ENCODE measurements around the gene XXYLT1.

XXYLT1 gene

GRCh38 chr3:195083659-195084058 is 187.3 kb downstream of the XXYLT1 start:
- no peak for DNase-seq (ENCODE audit: low read depth in 2 of 2, low spot score in 1 of 2)

- no peak for DNase-seq (ENCODE audit: low read depth in 2 of 2, low spot score in 1 of 2)
These were observed 188.1 kb downstream of the XXYLT1 start for GRCh38 chr3:195082811-195083210.

- DNase-seq (ENCODE audit: low read depth in 2 of 2, low spot score in 1 of 2): no peak
These were observed 189.6 kb downstream of the XXYLT1 start for GRCh38 chr3:195081242-195081963.

- no peak for DNase-seq (ENCODE audit: low read depth in 2 of 2, low spot score in 1 of 2)
These were observed 190.3 kb downstream of the XXYLT1 start for GRCh38 chr3:195080571-195081151.

- no peak for DNase-seq (ENCODE audit: low read depth in 2 of 2, low spot score in 1 of 2)
These were observed 190.8 kb downstream of the XXYLT1 start for GRCh38 chr3:195080125-195080524.

DNA sequence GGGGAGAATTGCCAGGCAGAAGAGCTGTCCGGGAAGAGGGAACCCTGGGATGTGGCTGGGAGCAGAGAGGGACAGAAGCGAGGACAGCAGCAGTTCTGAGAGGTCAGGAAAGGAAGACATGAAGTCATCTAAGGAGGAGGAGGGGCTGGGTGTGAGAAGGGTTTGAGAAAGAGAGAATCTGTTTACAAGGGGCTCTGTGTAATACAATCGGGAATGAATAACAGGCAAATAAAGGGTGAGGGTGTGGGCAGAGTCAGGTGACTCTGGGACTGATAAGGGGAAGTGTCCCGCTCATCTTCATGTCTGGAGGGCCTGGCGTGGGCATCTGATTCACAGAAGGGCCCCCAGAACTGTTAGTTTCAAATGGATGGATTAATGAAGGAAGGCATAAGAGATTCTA is 191.3 kb downstream of the XXYLT1 start:
- DNase-seq (ENCODE audit: low read depth in 2 of 2, low spot score in 1 of 2): no peak

DNA sequence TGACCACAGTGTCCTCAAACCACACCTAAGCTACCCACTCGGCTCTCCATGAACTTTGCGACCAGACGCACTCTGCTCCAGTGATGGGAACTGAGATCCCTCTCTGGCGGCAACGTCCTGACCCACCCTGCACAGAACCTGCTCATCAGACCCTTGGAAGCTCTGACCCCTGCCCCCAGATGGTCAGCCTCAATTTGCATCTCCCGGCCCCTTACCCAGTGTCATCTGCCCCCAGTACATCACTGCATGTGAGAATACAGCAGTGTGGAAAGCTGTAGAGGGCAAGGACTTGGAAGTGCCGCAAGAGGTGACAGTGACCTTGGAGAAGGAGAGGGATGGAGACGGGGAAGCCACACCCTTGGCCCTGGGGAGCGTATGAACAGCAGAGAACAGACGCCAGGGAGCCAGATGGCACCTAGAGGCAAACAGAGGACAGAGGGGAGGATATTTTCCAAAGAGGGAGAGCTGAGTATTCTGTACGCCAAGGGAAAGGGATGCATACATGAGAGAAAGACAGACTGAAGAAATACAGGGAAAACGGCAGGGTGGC is 192.0 kb downstream of the XXYLT1 start:
- DNase-seq (ENCODE audit: low read depth in 2 of 2, low spot score in 1 of 2): no peak

- DNase-seq (ENCODE audit: low read depth in 2 of 2, low spot score in 1 of 2): no peak
These were observed 193.1 kb downstream of the XXYLT1 start for GRCh38 chr3:195077611-195078540.

GRCh38 chr3:195076981-195077610 is 193.9 kb downstream of the XXYLT1 start:
- DNase-seq (ENCODE audit: low read depth in 2 of 2, low spot score in 1 of 2): no peak

- no peak for DNase-seq (ENCODE audit: low read depth in 2 of 2, low spot score in 1 of 2)
These were observed 194.8 kb downstream of the XXYLT1 start for GRCh38 chr3:195075941-195076875.

- DNase-seq (ENCODE audit: low read depth in 2 of 2, low spot score in 1 of 2): no peak
These were observed 195.6 kb downstream of the XXYLT1 start for GRCh38 chr3:195075199-195075940.

DNA sequence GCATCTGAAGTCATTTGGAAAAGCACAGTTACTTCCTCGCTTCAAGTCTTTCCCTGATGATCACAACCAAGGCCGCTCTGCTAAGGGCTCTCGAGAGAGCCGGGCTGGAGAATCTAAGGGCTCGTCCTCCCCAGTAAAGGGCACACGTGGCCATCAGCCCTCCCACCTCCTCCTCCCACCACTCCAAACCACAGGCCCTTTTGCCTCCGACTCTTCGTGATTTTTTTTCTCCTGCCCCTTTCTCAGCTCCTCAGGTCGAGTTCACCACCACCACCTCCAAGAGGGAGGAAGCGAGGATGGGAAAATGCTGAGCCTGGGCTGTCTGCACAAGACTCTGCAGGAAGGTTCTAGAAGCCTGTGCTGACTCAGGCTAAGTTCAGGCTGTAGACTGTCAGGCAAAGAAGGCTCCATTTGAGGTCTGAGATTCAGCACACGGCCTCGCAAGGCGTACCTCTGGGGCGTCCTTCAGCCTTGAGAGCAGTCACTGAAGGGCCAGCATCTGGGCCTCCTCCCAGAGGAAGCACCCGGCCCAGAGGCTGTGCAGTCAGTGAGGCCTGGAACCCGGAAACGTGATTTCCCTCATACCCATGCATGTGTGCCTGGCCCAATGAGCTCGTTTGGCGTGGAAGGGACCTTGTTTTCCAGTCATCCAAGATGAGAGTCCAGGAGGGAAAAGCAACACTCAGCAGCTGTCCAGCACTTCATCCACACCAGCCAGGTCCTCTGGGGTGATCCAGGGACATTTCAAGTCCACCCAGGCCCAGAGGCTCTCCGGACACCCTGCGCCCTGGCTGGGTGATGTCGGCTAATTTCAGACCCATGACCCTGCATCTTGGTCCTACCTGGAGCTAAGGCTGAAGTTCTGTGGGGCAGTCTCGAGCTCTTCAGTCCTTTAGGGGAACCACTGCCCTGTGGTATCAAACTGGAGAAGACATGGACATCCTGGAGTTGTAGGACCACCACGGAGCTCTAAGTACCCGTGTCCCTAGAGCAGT is 196.8 kb downstream of the XXYLT1 start:
- no peak for DNase-seq (ENCODE audit: low read depth in 2 of 2, low spot score in 1 of 2)

GRCh38 chr3:195072916-195073564 is 197.9 kb downstream of the XXYLT1 start:
- no peak for DNase-seq (ENCODE audit: low read depth in 2 of 2, low spot score in 1 of 2)

- no peak for DNase-seq (ENCODE audit: low read depth in 2 of 2, low spot score in 1 of 2)
These were observed 198.8 kb downstream of the XXYLT1 start for GRCh38 chr3:195071916-195072820.

- no peak for DNase-seq (ENCODE audit: low read depth in 2 of 2, low spot score in 1 of 2)
These were observed 199.8 kb downstream of the XXYLT1 start for GRCh38 chr3:195071011-195071728.

DNA sequence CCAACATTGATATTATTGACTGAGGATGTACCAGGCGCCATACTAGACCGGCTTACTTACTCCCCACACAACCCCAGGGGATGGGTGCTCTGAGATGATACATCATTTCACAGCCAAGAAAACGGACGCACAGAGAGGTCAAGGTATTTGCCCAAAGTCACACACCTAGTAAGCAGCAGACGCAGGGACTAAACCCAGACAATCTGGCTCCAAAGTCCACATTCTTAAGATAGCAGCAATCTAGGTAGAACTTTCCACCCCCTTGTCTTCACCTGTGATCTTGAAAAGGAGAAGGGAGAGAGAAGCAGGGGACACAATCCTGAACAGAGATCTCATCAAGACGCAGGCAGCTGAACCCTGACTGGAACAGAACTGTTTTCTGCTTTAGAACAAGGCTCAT is 200.6 kb downstream of the XXYLT1 start:
- DNase-seq (ENCODE audit: low read depth in 2 of 2, low spot score in 1 of 2): no peak

Data from stimulated activated CD8-positive, alpha-beta memory T cell treated with anti-CD3 and anti-CD28 coated beads, Interleukin-4, amount 100 ng/mL, for 1 hour (primary cell).